Colonic mucosa (tissue), 4 donors: Measurements from ENCODE around the gene HSD17B3. TPM values are rescaled to one million over a fixed set of nuclear protein-coding genes. Genes with fewer than 3 reads are reported as not detected.
"Not testable (repeated sequence)": the region's sequence is repeated elsewhere in the genome, so short reads cannot be mapped to it uniquely, and the experiment has no call there.

Source experiments
- DNase-seq: peaks from one replicate; pipeline ENCODE4 v3.0.0-alpha.2; 2020
- H3K27ac ChIP-seq: fragments of 200-600 bp; one replicate; pipeline ENCODE4 v1.8.0; 2021
- H3K27me3 ChIP-seq: fragments of 200-600 bp; one replicate; pipeline ENCODE4 v1.8.0; 2021
- H3K36me3 ChIP-seq: fragments of 200-600 bp; one replicate; pipeline ENCODE4 v1.8.0; 2021
- H3K4me1 ChIP-seq: fragments of 200-600 bp; one replicate; pipeline ENCODE4 v1.8.0; 2021; ENCODE audit warnings: mild to moderate bottlenecking
- H3K4me3 ChIP-seq: fragments of 200-600 bp; one replicate; pipeline ENCODE4 v1.8.0; 2021
- H3K9ac ChIP-seq, 2 donors: one replicate each; pipeline ENCODE4 v1.7.0; 2013; ENCODE audit warnings: control low read depth in 2 of 2, low read depth in 2 of 2, low read length in 2 of 2
- H3K9me3 ChIP-seq: fragments of 200-600 bp; one replicate; pipeline ENCODE4 v1.8.0; 2021
- CTCF ChIP-seq: fragments of 200-600 bp; IDR thresholded peaks from one replicate; pipeline ENCODE4 v1.8.0; 2022; ENCODE audit warnings: antibody characterized with exemption, mild to moderate bottlenecking
- intact Hi-C: fragments of 100-400 bp; cut with DNase I; formaldehyde crosslinking; loops from one replicate; pipeline ENCODE4 v1.14.1; 2022
- total RNA-seq, 2 donors: library from RNA; stranded (reverse); fragmentation: NEBNext Ultra II Directional in 1 of 2; extraction: Animal tissue kit (Norgen Biotek cat#: 25700) in 1 of 2; gene quantifications; one replicate each; pipeline ENCODE4 v1.2.1, GENCODE V29; 2021
- donor health status: healthy.
- donor health status: DM: no; HTN: no; CAD: no.
- donor health status: DM: no; HTN: no; CAD: no.

Gene HSD17B3
- total RNA-seq, 2 donors from 2014 or later = not detected

- no peaks in the 10 kb centered on the region for H3K4me1 ChIP-seq
- intact Hi-C loops = loop anchor here (10.0 kb wide), 1 partner anchor 428 kb away; no protein-coding TSS in a partner anchor
- DNase-seq = no peak
- no peak for TF ChIP-seq CTCF
- H3K9me3 ChIP-seq = no peaks in the 10 kb centered on the region
- no peak overlapping the region for H3K4me3 ChIP-seq
- no peaks in the 10 kb centered on the region for H3K36me3 ChIP-seq
- H3K27me3 ChIP-seq = no peaks in the 10 kb centered on the region
- H3K9ac ChIP-seq = no peak overlapping the region
- no peak overlapping the region for H3K27ac ChIP-seq
Measured at GRCh38 chr9:96236854-96237550, 65.0 kb downstream of the HSD17B3 start.

GRCh38 chr9:96236337-96236736, 65.6 kb downstream of the HSD17B3 start:
- H3K36me3 ChIP-seq, H3K27me3 ChIP-seq, H3K4me1 ChIP-seq, H3K9ac ChIP-seq, H3K4me3 ChIP-seq, H3K27ac ChIP-seq, DNase-seq, H3K9me3 ChIP-seq: not testable (repeated sequence)
- intact Hi-C loops = loop anchor here (10.0 kb wide), 1 partner anchor 428 kb away; no protein-coding TSS in a partner anchor

DNA sequence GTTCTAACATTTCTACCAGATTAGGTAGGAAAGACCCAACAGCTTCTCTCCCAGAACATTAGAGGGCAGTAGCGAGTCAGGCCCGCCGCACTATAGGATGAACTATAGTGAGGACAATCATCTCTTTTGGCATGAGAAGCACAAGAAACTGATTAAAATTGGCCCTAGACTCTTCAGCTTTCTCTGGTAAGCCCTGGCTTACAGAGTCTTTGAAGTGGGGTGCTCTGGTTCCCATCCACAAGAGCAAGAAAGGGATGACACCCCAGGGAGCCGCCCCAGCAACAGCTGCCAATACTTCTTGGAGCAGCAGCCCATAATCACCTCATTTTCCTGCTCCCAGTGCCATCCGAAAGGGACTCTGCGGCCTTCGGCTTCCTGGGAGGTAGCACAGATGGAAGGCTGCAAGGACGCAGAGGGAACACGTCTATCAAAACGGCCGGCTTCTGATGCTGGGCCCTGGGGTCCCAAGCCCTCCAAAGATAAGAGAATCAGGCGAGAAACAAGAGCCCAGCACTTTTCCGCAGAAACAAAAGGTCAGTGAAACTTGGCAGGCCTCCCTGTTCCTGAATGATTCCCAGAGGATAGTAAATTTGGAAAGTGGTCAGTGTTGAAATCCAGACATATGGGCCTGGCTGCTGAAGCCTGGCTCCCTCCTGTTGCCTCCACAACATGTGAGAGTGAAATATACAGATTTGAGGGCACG, 69.3 kb downstream of the HSD17B3 start:
- peak; percentile 74 for TF ChIP-seq CTCF
- no peak overlapping the region for H3K4me3 ChIP-seq
- H3K27me3 ChIP-seq = no peaks in the 10 kb centered on the region
- H3K36me3 ChIP-seq = no peaks in the 10 kb centered on the region
- H3K27ac ChIP-seq = no peak overlapping the region
- no peaks in the 10 kb centered on the region for H3K9me3 ChIP-seq
- peak; percentile 43 for DNase-seq
- H3K4me1 ChIP-seq = no peaks in the 10 kb centered on the region
- intact Hi-C loops = loop anchor here (2.0 to 10.0 kb wide), 2 partner anchors 84 to 432 kb away; no protein-coding TSS in a partner anchor
- no peak overlapping the region for H3K9ac ChIP-seq

- H3K9me3 ChIP-seq = no peaks in the 10 kb centered on the region
- no peak for DNase-seq
- H3K4me3 ChIP-seq = no peak overlapping the region
- no peaks in the 10 kb centered on the region for H3K36me3 ChIP-seq
- no peak for TF ChIP-seq CTCF
- no peaks in the 10 kb centered on the region for H3K27me3 ChIP-seq
- no peaks in the 10 kb centered on the region for H3K4me1 ChIP-seq
- H3K9ac ChIP-seq = no peak overlapping the region
- no peak overlapping the region for H3K27ac ChIP-seq
- intact Hi-C loops = loop anchor here (2.0 to 10.0 kb wide), 2 partner anchors 85 to 433 kb away; no protein-coding TSS in a partner anchor
Measured at GRCh38 chr9:96232164-96232538, 69.8 kb downstream of the HSD17B3 start.

DNA sequence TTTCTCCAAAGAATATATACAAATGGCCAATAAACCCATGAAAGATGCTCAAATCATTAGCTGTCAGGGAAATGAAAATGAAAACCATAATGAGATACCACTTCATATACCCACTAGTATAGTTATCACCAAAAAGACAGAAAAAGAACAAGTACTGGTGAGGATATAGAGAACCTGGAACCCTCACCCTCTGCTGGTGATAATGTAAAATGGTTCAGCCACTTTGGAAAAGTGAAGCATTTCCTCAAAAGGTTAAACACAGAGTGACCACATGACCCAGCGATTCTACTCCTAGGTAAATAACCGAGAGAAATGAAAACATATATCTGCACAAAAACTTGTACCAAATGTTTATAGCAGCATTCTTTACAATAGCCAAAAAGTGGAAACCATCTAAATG, 72.0 kb downstream of the HSD17B3 start:
- DNase-seq = no peak
- no peak overlapping the region for H3K27ac ChIP-seq
- no peaks in the 10 kb centered on the region for H3K9me3 ChIP-seq
- H3K36me3 ChIP-seq = no peaks in the 10 kb centered on the region
- no peaks in the 10 kb centered on the region for H3K27me3 ChIP-seq
- H3K4me1 ChIP-seq = no peaks in the 10 kb centered on the region
- H3K9ac ChIP-seq = no peak overlapping the region
- TF ChIP-seq CTCF = no peak
- H3K4me3 ChIP-seq = no peak overlapping the region
- intact Hi-C loops = loop anchor here (10.0 kb wide), 1 partner anchor 435 kb away; no protein-coding TSS in a partner anchor

GRCh38 chr9:96222132-96222531, 79.8 kb downstream of the HSD17B3 start:
- Histone ChIP-seq H3K4me1 (peaks cover 8% of the 10 kb centered on the region), H3K27ac (no peak overlapping the region), H3K9ac (no peak overlapping the region), H3K27me3 (no peaks in the 10 kb centered on the region), H3K36me3 (no peaks in the 10 kb centered on the region), H3K9me3 (no peaks in the 10 kb centered on the region), H3K4me3 (no peak overlapping the region)
- DNase-seq = no peak
- intact Hi-C loops = no loop called here
- no peak for TF ChIP-seq CTCF
